IPS-NIHi11 (cell line): ENCODE results near the gene RGS2.

ENCODE experiments used
- DNase-seq: peaks from one replicate; pipeline ENCODE4 v3.0.0; 2012; ENCODE audit warnings: mixed read lengths, low spot score

Gene RGS2

DNA sequence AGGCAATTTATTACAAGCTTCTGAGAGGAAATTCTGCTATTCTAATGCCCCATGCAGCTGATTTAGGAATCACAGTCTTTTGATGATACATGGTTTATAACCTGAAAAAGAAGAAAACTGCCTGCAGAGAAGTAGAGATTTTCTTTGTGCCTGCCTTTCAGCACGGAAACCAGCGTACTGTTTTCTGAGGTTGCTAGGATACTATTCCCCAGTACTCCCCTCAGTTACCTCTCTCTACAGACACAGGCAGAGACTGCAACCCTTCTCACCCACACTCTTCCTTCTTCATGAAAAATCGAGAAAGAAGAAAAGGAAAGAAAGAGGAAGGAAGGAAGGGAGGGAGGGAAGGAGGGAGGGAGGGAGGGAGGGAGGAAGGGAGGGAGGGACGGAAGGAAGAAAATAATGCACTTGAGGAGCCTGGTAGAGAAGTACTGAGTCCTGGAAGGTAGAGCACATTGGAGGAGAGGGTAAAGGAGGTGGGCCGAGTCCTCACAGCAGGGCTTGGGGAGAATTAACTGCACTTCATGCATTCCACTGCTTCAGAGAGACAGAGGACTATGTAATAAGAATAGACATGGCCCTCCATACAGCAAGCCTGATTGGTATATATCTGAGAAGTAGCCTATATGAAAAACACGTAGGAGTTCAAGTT lies 21.9 kb downstream of the RGS2 start:
- no peak for DNase-seq

DNA sequence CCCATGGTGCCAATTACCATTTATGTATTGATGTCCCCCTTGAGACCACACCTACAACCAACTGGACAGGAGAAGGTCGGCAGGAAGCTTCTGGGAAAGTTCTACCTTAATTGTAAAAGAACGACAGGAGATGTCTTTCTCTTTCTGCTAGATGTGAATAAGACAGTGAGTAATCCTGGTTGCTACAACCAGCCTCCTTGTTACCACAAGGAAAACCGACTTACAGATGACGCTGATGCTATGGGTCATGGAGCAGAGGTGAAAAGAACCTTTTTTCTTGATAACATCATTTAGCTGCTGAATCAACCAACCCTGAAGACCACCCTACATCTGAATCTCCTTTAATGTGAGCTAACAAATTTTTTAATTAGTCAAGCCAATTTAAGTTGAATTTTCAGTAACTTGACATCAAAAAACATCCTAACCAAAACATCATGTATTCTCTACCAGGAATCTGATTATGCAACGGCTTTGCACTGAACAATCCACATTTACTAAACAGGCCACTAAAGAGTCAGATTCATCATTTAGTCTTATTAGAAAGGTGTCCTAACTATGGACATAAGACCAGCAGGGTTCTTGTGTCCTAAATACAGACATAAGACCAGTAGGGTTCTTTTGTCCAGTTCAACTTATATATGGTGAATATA lies 23.0 kb downstream of the RGS2 start:
- DNase-seq = no peak

- no peak for DNase-seq
Measured at GRCh38 chr1:192832492-192832891, 23.7 kb downstream of the RGS2 start.

DNA sequence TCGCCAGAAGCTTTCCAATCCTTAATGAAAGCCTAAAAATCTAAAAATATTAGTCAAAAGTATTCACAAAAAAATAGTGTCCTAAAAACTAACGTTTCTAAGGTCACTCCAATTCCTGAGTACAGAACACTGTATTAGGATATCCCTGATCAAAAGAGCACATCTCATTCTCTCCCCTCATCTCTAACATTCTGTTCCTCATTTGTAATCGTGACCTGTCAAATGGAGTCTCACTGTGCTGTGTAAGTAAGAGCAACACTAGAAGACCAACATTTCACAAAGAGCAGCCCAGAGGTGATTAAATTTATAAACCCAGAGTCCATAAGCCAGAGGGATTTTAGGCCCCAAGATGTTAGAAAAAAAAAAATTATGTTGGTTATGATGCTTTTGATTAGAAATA lies 26.3 kb downstream of the RGS2 start:
- no peak for DNase-seq

DNA sequence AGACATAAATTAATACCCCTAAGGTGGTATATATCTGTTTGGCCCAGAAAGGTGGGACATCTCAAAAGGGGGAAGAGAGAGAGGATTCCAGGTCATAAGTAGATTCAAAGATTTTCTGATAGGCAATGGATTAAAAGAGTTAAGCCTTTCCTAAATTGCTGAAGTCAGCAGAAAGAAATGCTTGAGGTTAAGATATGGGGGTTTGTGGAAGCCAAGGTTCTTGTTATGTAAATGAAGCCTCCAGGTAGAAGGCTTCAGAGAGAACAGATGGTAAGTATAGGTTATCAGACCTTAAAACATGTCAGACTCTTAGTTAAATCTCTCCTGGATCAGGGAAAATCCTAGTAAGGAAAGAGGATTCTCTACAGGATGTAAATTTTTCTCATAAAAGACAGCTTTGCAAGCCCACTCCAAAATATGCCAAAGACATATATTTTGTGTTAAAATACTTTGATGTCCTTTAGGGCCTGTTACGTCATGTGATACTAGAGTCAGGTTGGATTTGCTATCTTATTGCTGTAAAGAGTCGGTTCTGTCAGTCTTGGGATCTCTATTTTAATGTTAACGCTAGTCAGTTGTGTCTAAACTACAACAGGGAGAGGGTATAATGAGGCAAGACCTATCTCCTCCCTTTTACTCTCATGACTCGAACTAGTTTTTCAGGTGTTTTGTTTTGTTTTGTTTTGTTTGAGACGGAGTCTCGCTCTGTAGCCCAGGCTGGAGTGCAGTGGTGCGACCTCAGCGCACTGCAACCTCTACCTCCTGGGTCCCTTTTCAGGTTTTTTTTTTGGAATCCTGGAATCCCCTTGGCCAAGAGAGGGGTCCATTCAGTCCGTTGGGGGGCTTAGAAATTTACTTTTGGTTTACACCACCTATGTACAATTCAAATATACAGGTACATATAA lies 30.6 kb downstream of the RGS2 start:
- DNase-seq = no peak

DNA sequence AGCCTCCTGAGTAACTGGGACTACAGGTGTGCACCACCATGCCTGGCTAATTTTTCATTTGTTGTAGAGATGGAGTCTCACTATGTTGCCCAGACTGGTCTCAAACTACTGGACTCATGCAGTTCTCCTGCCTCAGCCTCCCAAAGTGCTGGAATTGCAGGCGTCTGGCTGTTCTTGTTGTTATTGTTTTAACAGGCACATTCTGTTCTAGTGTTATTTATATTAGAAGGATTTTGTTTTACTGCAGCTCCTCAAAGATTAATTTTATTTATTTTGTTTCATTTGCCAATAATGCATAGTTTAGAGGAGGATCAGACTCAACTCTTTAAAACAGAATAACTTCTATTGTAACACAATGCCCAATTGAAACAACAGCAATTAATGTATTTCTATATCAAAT lies 35.5 kb downstream of the RGS2 start:
- no peak for DNase-seq

DNA sequence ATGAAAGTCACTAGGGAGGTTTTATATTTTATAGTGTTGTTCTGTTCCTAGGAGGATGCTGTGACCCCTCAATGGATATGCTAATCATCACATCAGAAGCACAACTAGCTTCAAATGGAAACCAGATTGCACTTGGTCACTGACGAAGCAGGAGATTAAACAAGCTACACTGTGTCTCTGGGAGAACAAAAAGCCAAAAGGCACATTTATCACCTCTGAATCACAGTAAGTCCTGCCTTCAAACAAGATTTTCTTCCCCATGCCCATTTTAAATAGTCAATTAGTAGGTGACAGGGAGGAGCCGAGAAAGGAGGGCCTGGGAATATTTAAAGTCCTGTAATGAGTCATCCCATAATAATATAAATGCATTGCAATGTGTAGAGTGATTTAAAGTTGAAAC lies 38.1 kb downstream of the RGS2 start:
- no peak for DNase-seq

DNA sequence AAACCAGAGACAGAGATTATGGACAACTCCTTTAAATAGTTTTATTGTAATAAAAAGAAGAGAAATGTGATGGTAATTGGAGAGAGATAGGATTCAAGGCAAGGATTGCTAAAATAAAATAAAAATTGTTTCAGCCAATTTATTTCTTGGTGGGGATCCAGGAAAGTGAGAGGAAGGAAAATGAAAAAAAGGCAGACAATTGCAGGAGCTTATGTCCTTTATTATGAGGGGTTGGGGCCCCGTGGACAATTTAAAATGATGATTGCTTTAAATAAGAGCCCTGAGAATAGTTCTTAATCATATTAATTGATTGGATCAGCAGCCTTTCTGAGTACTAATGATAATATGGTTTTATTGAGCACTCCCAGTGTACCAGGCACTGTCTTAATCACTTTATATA lies 40.2 kb downstream of the RGS2 start:
- no peak for DNase-seq

DNA sequence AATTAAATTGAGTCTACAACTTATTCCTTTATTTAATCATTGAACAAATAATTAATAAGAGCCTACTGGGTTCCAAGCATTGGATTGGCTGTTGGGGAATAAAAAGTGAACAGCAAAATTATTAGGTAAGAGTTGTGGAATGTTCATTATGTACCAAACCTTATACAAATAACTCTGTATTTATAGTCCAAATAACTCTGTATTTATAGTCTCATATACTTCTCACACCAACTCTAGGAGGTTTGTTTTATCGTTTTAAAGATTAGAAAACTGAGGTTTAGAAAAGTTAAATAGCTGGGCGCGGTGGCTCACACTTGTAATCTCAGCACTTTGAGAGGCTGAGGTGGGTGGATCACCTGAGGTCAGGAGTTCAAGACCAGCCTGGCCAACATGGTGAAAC lies 40.6 kb downstream of the RGS2 start:
- no peak for DNase-seq

GRCh38 chr1:192852001-192852947 lies 43.4 kb downstream of the RGS2 start:
- DNase-seq = no peak

DNA sequence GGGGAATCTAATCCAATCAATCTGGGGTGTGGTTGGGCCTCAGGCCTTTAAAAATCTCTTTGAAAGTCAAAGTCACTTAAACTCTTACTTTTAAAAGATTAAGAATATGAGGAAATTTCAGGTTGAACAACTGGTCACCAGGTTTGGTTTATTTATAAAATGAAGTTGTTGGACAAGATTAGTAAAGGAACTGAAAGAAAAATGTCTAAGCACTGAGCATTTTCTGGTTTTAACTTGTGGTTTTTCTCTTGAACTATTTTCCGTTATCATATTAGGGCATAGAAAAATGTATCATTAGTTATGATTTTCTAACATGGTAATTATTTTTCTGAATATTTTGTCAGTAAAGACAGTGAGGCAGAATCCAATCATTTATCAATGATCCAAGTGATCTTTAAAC lies 49.6 kb downstream of the RGS2 start:
- DNase-seq = no peak

DNA sequence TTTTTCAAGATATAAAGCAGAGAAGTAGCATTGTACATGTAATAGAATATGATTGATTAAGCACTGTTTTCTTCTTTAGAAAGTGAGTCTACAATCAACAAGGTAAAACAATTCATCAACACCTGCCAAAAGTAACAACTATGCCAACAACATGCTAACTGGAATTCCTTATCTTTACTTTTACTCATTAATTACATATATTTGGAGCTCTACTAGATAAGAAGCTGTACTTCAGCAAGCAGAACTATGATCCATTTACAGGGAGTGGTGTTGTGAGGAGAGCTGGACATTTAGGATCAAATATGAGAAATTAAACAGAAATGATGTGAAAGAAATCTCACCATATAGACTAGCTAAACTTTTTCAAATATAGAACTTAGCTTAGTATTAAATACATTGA lies 51.0 kb downstream of the RGS2 start:
- DNase-seq = no peak

- no peak for DNase-seq
Measured at GRCh38 chr1:192860478-192861185, 51.8 kb downstream of the RGS2 start.

GRCh38 chr1:192861860-192862259 lies 53.0 kb downstream of the RGS2 start:
- no peak for DNase-seq
